Stimulated activated CD4-positive, alpha-beta T cell treated with anti-CD3 and anti-CD28 coated beads, Interleukin-12 subunit alpha, Interleukin-12 subunit beta, amount 100 ng/mL, for 48 hours (primary cell): ENCODE results near the gene BCL2.

Source experiments
- DNase-seq, 3 donors: peaks; one replicate each; pipeline ENCODE4 v3.0.0-alpha.2; 2020; ENCODE audit warnings: low read depth in 2 of 3, low spot score in 1 of 3

Gene BCL2

DNA sequence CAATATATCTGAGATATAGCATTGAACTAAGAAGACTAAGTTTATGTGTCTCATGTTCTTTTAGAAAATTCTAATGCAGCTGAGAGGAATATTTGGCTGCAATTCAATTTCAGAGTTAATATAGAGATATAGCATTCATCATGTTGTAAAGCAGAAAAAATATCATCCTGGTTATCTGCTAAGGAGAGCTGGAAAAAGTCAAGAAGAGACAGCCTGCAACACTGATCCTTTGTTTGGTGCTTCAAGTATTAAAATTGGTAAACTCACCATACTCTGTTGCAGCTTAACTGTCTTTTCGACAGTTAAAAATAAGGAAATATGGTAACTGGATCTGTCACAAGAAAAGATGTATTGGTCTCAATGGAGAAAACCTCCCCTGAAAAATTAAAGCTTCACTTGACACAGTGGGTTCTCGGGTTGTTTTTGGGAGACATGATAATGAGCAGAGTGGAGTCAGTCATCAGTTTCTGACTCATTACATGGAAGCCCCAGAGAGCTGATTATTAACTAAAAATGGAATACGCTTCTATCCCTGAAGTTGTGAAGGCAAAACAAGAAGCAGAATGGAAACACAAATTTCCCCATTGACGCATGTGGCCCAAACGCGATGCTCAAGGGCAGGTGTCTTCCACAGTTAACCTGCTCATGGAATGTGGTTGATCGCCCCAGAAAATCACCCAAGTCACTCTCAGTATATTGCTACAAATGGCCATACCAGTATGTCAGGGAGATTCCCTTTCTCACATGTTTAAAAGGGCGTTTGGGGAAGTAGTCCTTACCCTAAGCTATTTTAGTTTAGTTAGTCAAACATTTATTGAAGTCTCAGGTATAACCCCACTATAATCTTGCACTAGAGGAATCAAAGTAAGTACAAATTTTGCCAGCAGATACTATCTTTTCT lies 8.2 kb downstream of the BCL2 start:
- DNase-seq: no peak

DNA sequence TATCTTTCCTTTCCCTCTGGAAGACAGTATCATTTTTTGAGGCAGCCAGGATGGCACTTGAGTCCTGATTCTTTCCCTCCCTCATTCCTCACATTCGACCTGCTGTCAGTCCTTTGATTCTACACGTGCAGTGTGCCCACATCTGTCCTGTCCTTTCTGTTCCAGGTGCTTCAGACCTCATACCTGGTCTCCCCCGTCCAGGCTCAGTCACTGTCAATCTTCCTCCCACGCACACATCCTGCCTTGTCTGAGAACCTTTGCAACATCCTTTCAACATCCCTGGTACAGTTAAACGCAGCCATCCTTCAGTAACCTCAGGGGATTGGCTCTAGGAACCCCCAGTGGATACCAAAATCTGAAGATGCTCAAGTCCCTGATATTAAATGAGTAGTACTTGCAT lies 10.1 kb downstream of the BCL2 start:
- DNase-seq: no peak

DNA sequence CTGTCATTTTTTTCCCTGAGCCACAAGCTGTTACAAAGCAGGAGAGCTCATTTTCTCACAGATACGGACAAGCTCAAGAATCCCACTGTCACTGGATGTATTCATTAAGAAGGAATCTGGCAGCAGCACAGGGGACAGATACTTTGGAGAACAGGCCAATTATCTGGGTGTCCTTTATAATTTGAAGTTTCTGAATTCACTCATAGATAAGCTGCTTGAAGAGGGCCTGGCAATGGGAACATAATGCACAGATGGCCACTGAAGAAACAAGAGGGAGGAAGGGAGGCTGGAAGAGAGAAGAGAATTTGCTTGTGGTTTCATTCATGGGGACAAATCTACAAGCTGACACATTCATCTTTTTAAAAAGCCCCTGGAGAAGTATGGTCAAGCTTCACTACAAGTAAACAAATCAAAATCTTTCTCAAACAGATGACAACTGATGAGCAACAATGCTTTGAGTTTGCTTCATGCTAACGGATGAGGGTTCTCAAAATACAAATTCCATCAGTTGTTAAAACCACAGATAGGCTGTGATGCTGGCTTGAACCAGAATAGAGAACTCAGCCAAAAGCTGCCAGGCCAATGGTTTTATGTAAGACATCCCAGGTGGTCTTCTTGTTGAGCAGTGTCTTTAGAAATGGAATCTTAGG lies 11.9 kb downstream of the BCL2 start:
- no peak for DNase-seq

DNA sequence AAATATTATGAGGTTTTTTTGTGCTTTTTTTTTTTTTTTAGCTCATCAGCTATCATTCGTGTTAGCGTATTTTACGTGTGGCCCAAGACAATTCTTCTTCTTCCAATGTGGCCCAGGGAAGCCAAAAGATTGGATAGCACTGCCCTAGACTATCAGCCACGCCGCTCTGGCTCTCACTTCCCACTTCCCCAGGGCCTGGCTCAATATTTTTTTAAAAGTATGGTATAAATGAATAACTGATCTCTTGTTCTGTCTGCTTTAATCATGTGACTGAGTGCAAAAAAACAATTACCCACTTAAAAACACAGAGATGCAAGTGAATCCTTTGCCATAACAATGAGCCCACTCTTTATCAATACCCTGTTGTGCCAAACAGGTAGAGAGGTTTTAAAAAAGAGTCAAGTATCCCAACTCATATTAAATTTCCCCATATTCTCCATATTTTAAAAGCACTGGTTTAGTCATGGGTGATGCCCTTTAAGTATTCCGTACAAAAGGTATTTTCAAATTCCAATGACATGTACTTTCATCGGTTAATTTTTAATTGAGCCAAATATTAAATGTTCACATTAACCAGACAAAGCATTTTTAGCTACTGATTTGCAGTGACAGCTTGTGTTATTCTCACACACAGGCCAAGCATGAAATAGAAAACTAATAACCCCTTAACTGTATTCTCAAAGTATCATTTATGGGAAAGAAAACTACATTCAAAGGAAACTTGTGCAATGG lies 12.6 kb downstream of the BCL2 start:
- no peak for DNase-seq

DNA sequence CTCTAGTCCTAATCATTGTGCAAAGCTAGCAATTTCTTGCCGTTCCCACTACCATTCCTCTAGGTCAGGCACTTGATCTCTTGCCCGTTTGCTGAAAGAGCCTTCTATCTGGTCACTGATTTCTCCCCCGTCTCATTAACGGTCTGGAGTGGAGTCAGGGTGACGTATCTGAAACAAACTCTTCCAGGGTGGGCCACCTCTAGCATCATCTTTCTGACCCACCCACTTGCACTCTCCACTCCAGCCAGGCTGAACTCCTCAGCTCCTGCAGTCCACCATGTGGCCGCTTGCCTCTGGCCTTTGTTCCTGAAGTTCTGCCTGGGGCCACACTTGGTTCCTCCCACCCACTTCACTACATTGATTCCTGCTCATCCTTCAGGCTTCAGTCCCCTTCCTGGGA lies 13.3 kb downstream of the BCL2 start:
- DNase-seq: no peak

DNA sequence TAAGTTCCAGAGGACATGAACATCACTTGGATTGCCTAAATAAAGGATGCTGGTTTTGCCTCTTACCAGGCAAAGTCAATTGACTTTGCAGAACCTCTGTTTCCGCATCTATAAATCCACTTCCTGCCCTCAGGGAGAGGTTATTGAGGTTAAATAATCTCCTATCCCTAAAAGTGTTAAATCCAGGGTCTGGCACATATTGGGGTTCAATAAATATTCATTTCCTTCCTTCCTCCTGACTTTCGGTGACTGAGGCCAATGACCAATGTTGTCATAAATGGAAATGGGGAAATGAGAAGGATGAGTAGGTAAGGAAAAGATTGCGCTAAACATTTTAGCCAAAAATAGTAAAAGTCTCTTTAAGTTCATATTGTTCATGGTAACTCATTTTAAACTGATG lies 16.0 kb downstream of the BCL2 start:
- DNase-seq: no peak

DNA sequence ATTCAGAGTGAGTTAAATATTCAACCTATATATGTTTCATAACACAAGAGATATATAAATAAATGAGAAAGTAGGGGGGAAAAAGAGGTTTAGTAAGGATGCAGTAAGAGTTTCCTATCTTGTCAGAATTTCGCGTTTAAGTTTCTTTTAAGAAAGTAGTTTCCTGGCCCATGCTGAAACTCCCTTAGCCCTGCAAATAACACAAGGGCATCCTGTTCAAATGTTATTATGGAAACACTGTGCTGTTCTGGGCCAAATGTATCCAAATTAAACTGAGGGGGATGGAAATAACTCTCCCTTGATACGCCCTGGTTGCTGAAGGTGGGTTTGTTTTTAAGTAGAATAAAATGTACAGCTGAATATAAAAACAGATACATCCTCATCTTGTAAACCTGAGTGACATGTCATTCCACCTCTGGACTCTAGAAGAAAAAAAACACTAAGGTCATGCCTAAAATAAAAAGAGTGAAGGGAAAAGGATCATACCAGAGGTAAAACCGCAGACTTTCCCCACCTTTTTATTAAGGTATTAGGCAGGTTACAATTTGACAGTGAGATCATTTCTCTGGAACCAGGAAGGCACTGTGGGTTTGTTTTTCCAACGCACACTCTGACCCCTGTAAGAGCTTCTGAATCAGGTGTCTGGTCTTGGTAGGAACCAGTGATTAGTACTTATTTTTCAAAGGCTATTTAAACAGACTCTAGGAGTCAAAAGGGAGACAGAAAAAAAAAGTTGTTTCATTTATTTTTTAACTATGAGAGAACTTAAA lies 16.7 kb downstream of the BCL2 start:
- no peak for DNase-seq

DNA sequence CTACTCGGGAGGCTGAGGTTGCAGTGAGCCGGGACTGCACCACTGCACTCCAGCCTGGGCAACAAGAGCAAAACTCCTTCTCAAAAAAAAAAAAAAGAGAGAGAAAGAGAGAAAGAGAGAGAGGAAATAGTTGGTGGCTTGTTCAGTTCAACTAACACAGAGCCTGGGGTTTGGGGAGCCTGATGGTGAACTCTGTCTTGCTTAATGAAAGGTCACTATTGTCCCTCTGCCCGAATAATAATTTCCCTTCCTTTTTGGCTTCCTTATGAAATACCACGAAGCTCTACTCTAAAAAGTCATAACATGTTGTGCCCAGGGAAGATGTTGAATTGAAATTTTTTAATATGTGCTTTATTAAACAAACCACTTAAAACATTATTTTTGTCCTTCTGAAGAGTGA lies 17.3 kb downstream of the BCL2 start:
- DNase-seq: no peak

DNA sequence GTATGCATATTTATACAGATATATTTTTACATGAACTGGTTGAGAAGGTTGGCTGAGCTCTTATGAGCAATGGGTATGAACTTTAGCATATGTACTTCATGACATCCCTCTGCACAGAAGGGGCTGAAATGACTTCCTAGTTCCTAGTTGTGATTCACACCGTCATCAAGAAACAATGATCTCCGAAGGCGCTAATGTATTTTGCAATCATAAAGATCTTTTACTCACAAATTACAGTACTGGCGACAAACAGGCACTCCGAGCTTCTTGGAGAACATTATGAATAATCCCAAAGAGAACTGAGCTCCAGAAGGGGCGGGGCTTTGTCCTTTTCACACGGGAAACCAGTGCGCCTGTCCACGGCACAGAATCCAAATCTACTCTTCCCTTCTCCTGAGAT lies 18.1 kb downstream of the BCL2 start:
- no peak for DNase-seq

DNA sequence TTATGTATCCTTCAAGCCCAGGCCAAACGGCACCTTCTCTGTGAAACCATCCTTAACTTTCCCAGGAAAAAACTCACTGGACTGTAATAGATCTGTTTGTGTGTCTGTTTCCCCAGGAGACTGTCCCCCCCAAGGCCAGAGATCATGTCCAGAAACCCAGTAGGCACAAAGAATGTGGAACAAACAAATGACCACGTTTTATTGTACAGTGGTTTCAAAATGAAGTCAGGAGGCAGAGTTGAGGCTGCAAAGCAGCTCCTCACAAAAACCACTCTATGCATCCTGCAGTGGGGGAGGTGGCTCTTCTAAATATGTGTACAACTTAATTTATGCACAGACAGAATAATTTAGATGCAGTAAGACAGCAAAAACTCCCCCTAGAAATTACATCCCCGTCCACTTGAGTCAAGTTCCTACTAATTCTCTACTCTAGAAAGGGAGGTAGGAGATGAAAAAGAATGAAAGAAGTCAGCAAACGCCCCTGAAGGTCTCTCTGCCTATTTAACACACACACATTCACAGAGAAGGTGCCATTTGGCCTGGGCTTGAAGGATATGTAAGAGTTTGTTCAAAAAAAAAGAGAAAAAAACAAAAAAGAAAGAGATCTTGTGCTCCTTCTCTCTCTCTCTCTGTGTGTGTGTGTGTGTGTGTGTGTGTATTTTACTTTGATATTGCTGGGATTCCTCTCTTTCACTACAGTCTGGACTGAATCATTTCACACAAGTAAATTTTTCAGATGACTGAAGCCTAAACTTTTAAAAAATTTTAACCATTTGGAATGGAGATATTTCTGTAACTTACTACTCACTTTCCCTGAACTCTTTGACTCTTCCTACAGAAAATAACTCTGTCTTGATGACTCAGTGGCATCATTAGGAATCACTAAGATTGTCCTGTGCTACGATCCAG lies 19.5 kb downstream of the BCL2 start:
- DNase-seq: no peak

DNA sequence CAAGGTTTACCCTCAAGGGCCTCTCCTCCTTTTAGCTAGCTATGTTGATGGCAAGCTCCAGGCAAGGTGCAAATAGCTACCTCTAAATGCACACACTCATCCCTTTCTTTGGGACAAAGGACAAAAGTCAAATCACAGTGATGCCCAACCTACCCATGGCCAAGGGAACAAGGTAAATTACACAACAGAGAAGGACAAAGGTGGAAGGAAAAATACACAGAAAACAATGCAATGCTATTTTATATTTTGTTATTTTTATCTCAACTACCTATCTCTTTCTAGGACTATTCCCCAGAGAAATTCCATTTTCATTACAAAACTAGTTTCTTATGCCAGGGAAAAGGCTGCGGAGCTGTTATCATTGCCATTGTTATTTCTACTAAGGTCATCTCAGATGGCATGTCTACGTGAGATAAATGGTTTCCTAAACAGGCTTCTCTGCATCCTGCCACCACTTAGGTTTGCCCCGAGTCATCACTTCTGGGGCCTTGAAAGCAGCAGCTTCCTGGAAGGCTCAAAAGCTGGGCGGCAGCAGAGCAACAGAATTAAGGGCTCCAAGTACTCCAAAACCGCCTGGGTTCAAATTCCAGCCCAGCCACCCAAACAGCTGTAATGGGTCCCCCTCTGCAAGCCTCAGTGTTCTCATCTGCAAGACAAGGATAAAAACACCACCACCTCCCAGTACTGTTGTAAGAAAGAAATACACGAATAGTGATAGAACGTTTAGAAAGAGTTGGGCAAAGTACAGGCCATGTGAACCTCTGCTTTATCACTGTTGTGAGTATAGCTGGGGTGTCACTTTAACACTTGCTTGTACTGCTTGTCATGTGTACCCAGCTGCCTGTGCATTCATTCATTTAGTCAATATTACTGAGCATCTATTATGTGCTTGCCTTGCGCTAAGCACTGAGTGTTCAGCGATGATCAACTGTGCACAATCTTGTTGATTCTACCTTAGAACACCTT lies 20.9 kb downstream of the BCL2 start:
- DNase-seq: no peak

DNA sequence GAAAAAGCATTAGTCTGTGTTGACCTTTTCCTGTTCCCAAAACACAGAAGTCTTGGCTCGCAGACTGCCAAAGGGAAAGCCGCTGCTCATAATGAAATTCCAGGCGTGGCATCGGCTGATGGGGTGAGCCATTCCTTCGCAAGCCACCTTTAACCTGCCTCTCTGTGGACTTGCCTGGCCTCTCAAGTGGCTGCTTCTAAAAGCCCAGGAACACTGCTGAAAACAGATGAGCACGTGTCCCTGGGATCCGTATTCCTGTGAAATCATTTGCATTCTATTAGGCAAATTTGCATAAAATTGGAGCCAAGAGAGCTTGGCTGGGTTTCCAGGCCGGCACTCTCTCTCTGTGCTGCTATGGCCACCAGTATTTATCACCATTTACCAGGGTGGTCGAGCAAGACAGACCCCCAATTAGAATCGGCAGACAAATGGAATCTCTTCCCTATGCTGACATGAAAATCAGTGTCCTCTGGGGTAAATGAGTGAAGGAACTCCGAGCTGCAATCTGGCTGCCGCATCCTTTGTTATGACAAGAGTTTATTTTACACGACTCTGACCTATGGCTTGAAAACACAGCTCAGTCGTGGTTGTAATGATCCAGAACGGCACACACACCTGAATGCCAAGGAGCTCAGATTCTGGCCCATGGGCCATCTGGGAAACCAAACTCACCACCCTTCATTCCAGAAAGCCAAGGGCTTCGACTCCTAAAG lies 21.7 kb downstream of the BCL2 start:
- no peak for DNase-seq

DNA sequence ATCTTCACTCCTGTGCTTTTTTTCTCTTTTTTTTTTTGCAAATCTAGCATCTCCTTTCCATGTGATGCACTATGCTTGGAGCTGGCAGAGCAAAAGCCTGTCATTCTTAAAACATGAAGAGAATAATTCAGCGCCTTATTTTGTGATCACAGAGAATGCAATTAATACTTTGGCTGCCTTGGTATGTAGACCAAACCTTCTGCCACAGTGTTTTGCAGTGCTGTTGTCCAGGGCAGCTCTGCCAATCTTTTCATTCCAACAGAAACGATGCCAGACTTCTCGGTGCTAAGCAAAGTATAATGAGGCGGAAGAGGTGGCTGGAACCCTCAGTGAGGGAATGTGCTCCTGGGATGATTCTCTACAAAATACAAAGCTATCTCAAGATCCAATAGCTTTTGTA lies 25.6 kb downstream of the BCL2 start:
- DNase-seq: no peak

DNA sequence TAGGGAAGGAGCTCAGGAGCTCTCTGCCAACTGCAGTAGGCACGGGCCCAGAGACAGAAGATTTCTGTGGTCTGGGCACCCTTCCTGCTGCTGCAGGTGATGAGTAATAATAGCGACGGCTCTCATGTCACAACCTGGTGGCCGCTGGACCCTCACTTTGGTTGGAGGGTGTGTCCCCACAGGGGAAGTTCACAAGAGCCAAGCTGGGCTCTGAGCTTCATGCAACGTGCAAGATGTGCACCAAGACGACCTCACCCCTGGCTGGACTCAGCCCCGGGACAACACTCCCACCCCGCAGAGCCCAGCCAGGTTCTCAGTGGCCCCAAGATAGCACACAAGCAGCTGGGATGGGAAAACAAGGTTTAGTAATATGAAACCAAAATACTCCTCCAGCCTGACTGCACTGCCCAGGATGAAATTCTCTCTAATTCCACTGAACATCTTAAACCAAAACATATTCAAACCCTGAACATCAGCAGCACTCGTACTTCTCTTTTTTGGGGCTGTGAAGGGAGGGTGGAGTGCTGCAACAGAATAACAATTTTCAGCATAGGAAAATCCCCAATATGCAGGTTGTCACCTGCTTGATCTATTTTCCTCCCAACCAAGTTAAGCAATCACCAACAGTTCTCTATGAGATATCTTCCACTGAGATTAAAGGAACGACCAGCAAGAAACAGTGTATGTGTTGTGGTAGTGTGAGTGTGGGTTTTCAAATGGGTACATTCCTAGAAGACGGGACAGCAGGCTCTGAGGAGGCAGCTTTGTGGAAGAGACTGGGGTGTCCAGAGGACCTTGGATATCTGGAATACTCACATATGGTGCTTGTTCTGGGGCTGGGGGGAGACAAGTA lies 26.5 kb downstream of the BCL2 start:
- no peak for DNase-seq

DNA sequence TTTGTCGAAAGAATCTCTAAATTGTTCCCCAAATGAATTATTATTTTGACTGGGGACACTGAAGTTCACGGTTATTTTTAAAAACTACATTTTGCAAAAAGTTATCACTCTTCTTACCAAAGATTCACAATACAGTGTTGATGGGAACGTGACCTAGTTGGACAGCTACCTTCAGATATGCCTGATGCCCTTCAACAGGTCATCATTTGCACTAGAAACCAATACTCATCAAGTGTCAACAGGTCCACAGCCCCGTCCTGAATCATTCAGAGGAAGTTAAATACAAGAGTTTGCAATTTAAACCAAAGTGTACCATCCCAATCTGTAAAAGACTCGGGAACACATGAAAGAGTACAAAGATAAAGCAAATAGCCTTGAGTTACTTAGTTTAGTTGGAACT lies 28.3 kb downstream of the BCL2 start:
- DNase-seq: no peak

DNA sequence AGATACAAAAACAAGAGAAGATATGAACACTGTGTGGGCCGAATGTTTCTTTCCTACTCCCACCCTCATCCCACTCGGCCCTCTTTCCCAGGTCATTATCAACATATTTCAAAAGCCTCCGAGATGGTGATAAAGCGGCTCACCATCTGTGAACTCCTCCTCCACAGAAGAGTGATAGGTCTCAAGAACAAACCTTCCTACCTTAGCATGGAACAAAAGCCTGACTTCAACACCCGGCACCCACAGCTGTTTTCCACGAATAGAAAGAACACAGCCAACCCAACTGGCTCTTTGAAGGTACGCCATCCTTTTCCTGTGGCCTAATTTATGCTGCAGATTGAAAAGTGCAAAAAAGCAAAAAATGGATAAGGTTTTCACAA lies 28.8 kb downstream of the BCL2 start:
- DNase-seq: no peak

DNA sequence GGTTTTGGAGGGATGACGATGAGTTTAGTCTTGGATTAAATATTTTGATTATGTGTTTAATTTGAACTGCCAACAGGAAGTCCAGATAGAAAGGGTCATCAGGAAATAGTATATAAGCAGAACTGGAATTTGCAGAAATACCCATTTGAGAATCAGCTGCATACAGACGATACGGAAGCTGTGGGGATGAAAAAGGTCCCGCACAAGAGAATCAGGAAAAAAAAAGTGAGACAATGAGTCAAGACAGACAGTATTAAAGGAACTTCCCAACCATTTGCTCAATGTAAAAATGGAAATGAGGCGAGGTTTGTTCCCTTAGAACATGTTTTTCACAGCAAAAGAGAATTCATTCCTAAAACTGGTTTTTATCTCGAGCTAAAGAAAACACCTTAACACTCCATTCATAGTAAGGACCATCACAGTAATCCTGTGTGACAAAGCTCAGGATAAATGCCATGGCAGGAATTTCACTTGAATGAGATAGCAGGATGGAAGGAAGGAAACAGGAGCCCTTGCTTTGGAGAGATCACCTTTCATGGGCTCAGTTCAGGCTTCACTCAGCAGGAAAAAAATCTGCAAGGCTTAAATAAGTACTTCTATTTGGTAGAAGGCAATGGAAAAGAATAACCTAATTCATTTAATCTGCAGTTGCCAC lies 29.3 kb downstream of the BCL2 start:
- DNase-seq: no peak
